Stimulated activated naive CD8-positive, alpha-beta T cell treated with anti-CD3 and anti-CD28 coated beads, Interleukin-15, Interleukin-2, amounts not matched to agents 100 ng/mL and 50 ng/mL, for 24 hours (primary cell): ENCODE data around the gene SART3.

Source experiments
- H3K27ac Mint-ChIP-seq: one replicate; pipeline ENCODE4 v1.8.0; 2021; ENCODE audit warnings: mild to moderate bottlenecking, mixed read lengths
- H3K27me3 Mint-ChIP-seq: one replicate; pipeline ENCODE4 v1.8.0; 2021; ENCODE audit warnings: mixed read lengths
- H3K36me3 Mint-ChIP-seq: one replicate; pipeline ENCODE4 v1.8.0; 2021; ENCODE audit warnings: low read depth, mixed read lengths
- H3K4me1 Mint-ChIP-seq: one replicate; pipeline ENCODE4 v1.8.0; 2021; ENCODE audit warnings: low read depth, mixed read lengths
- H3K4me3 Mint-ChIP-seq: one replicate; pipeline ENCODE4 v1.8.0; 2021; ENCODE audit warnings: mild to moderate bottlenecking, mixed read lengths
- H3K9me3 Mint-ChIP-seq: one replicate; pipeline ENCODE4 v1.8.0; 2021; ENCODE audit warnings: mixed read lengths

SART3 gene

GRCh38 chr12:108515916-108516315 lies 45.1 kb downstream of the SART3 start:
- Mint-ChIP-seq H3K4me3 (peak overlapping the region; percentile 83), H3K36me3 (peaks cover 24% of the 10 kb centered on the region), H3K9me3 (no peaks in the 10 kb centered on the region), H3K4me1 (peaks cover 24% of the 10 kb centered on the region), H3K27me3 (no peaks in the 10 kb centered on the region), H3K27ac (peak overlapping the region; percentile 75)

GRCh38 chr12:108514973-108515814 lies 45.8 kb downstream of the SART3 start, which contains the start of gene FICD:
Gene FICD (plus strand): TSS chr12:108515277. CDS start chr12:108516973, 1,696 bp downstream.
- H3K36me3 Mint-ChIP-seq = peaks cover 19% of the 10 kb centered on the region
- H3K4me3 Mint-ChIP-seq = peak within 1 kb of the TSS; percentile 83
- H3K27ac Mint-ChIP-seq = peak within 1 kb of the TSS; percentile 85
- no peaks in the 10 kb centered on the region for H3K27me3 Mint-ChIP-seq
- no peaks in the 10 kb centered on the region for H3K9me3 Mint-ChIP-seq
- H3K4me1 Mint-ChIP-seq = peaks cover 24% of the 10 kb centered on the region

- peaks cover 12% of the 10 kb centered on the region for H3K36me3 Mint-ChIP-seq
- H3K27me3 Mint-ChIP-seq = no peaks in the 10 kb centered on the region
- peak overlapping the region; percentile 83 for H3K4me3 Mint-ChIP-seq
- H3K9me3 Mint-ChIP-seq = no peaks in the 10 kb centered on the region
- H3K27ac Mint-ChIP-seq = peak overlapping the region; percentile 85
- H3K4me1 Mint-ChIP-seq = peaks cover 24% of the 10 kb centered on the region
These were observed 46.5 kb downstream of the SART3 start for GRCh38 chr12:108514468-108514972.

GRCh38 chr12:108511633-108512540 lies 49.1 kb downstream of the SART3 start:
- peaks cover 1% of the 10 kb centered on the region for H3K36me3 Mint-ChIP-seq
- H3K9me3 Mint-ChIP-seq = no peaks in the 10 kb centered on the region
- H3K4me3 Mint-ChIP-seq = peak overlapping the region; percentile 15

GRCh38 chr12:108510836-108511235 lies 50.1 kb downstream of the SART3 start:
- no peak overlapping the region for H3K27ac Mint-ChIP-seq

More at GRCh38 chr12:108511633-108512540, 49.1 kb downstream of the SART3 start:
- Mint-ChIP-seq H3K27me3 (no peaks in the 10 kb centered on the region), H3K4me1 (peaks cover 31% of the 10 kb centered on the region), H3K27ac (no peak overlapping the region)

GRCh38 chr12:108509806-108510205 lies 51.2 kb downstream of the SART3 start:
- H3K27ac Mint-ChIP-seq = no peak overlapping the region
- peaks cover 10% of the 10 kb centered on the region for H3K27me3 Mint-ChIP-seq
- H3K4me3 Mint-ChIP-seq = no peak overlapping the region

More at GRCh38 chr12:108510836-108511235, 50.1 kb downstream of the SART3 start:
- Mint-ChIP-seq H3K36me3 (no peaks in the 10 kb centered on the region), H3K4me1 (peaks cover 20% of the 10 kb centered on the region), H3K9me3 (no peaks in the 10 kb centered on the region), H3K4me3 (no peak overlapping the region), H3K27me3 (peaks cover under 1% of the 10 kb centered on the region)

GRCh38 chr12:108507971-108508642 lies 52.9 kb downstream of the SART3 start:
- Mint-ChIP-seq H3K36me3 (peaks cover 9% of the 10 kb centered on the region), H3K27ac (no peak overlapping the region), H3K4me3 (no peak overlapping the region), H3K27me3 (peaks cover 19% of the 10 kb centered on the region), H3K4me1 (peaks cover 20% of the 10 kb centered on the region), H3K9me3 (peaks cover 11% of the 10 kb centered on the region)

More at GRCh38 chr12:108509806-108510205, 51.2 kb downstream of the SART3 start:
- H3K4me1 Mint-ChIP-seq = peaks cover 20% of the 10 kb centered on the region
- no peaks in the 10 kb centered on the region for H3K9me3 Mint-ChIP-seq
- no peaks in the 10 kb centered on the region for H3K36me3 Mint-ChIP-seq

GRCh38 chr12:108505129-108505528 lies 55.8 kb downstream of the SART3 start:
- H3K4me1 Mint-ChIP-seq = peaks cover 8% of the 10 kb centered on the region

GRCh38 chr12:108502922-108503321 lies 58.1 kb downstream of the SART3 start:
- Mint-ChIP-seq H3K9me3 (peaks cover 19% of the 10 kb centered on the region), H3K36me3 (peaks cover 14% of the 10 kb centered on the region), H3K27me3 (peaks cover 35% of the 10 kb centered on the region), H3K4me3 (no peak overlapping the region), H3K27ac (no peak overlapping the region), H3K4me1 (peaks cover under 1% of the 10 kb centered on the region)

More at GRCh38 chr12:108505129-108505528, 55.8 kb downstream of the SART3 start:
- H3K9me3 Mint-ChIP-seq = peaks cover 19% of the 10 kb centered on the region
- peaks cover 29% of the 10 kb centered on the region for H3K27me3 Mint-ChIP-seq
- H3K27ac Mint-ChIP-seq = no peak overlapping the region
- no peak overlapping the region for H3K4me3 Mint-ChIP-seq
- H3K36me3 Mint-ChIP-seq = peaks cover 14% of the 10 kb centered on the region

GRCh38 chr12:108498136-108498535 lies 62.8 kb downstream of the SART3 start:
- H3K4me1 Mint-ChIP-seq = no peaks in the 10 kb centered on the region
- H3K9me3 Mint-ChIP-seq = peaks cover 8% of the 10 kb centered on the region

GRCh38 chr12:108495823-108496579 lies 65.0 kb downstream of the SART3 start:
- H3K36me3 Mint-ChIP-seq = no peaks in the 10 kb centered on the region
- peaks cover 26% of the 10 kb centered on the region for H3K27me3 Mint-ChIP-seq
- no peaks in the 10 kb centered on the region for H3K9me3 Mint-ChIP-seq
- H3K4me3 Mint-ChIP-seq = no peak overlapping the region
- H3K4me1 Mint-ChIP-seq = no peaks in the 10 kb centered on the region
- no peak overlapping the region for H3K27ac Mint-ChIP-seq

More at GRCh38 chr12:108498136-108498535, 62.8 kb downstream of the SART3 start:
- peaks cover 31% of the 10 kb centered on the region for H3K27me3 Mint-ChIP-seq
- no peak overlapping the region for H3K4me3 Mint-ChIP-seq
- no peak overlapping the region for H3K27ac Mint-ChIP-seq
- H3K36me3 Mint-ChIP-seq = peaks cover 5% of the 10 kb centered on the region

GRCh38 chr12:108495054-108495453 lies 65.9 kb downstream of the SART3 start:
- Mint-ChIP-seq H3K27me3 (peaks cover 28% of the 10 kb centered on the region), H3K9me3 (no peaks in the 10 kb centered on the region)

GRCh38 chr12:108491256-108491655 lies 69.7 kb downstream of the SART3 start:
- H3K4me3 Mint-ChIP-seq = no peak overlapping the region
- peaks cover 6% of the 10 kb centered on the region for H3K9me3 Mint-ChIP-seq
- peaks cover 36% of the 10 kb centered on the region for H3K27me3 Mint-ChIP-seq
- H3K27ac Mint-ChIP-seq = no peak overlapping the region
- H3K36me3 Mint-ChIP-seq = no peaks in the 10 kb centered on the region
- H3K4me1 Mint-ChIP-seq = no peaks in the 10 kb centered on the region

More at GRCh38 chr12:108495054-108495453, 65.9 kb downstream of the SART3 start:
- Mint-ChIP-seq H3K27ac (no peak overlapping the region), H3K4me3 (no peak overlapping the region), H3K36me3 (no peaks in the 10 kb centered on the region), H3K4me1 (no peaks in the 10 kb centered on the region)
